Suppressor macrophage treated with lipopolysaccharide for 1 hour (primary cell): ENCODE results near the gene ING5.
"Not testable (repeated sequence)": the region's sequence is repeated elsewhere in the genome, so short reads cannot be mapped to it uniquely, and the experiment has no call there.

Source experiments
- DNase-seq, 3 donors: peaks; one replicate each; pipeline ENCODE4 v3.0.0-alpha.2; 2020 to 2022

Gene ING5

DNA sequence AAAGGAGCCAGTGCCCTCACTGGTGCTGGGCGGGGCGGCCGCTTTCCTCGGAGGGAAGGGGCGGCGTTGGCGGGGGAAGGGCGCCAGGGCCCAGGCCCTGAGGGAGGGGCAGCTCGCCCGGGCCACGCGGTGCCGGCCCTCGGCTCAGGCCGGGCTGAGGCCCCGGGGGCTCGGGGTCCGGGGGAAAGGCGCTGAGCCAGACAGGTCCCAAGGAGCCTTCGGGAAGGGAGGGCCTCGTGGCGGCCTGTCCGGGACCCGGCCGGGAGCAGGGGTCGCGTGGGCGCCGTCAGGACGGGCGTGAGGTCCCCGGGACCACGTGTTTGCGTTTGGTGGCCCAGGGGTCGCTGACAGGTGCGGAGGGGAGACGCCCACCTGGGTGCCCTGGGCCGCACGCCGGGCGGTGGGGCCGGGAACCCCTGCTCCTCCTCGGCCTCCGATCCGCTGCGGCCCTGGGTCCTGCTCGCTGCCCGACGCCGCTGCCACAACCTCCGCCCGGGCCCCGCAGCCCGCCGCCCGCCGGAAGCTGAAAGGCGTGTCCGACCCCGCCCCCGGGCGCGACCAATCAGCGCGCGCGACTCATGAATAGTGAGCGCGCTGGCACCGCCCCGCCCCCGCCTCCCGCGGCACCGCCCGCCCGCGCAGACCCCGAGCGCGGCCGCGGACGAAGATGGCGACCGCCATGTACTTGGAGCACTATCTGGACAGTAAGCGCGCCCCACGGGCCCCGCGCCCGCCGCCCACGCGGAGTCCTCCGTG, at the start of gene ING5:
Gene ING5 (plus strand): TSS at position 641 of the 756 bp plus-strand sequence. CDS start 27 bp downstream, at position 668.
- peak; percentile 96 to 100 (median 98) for DNase-seq

DNA sequence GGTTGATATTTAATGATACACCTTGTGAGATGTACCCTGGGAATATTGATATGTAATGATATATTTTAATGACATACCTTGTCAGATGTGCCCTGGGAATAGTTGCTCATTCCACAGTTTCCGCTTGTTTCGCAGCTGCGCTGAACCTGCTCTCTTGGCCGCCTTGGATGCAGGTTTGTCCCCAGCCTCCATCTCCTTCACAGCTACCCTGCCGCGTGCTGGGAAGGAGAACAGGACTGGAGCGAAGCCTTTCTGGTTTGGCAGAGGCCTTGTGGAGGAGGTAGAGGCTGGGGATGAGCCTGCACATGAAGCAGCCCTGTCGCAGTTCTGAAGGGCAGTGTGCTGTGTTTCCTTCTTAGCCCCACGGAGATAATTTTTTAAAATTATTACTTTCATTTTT, 49.7 kb upstream of the ING5 start:
- no peak for DNase-seq

DNA sequence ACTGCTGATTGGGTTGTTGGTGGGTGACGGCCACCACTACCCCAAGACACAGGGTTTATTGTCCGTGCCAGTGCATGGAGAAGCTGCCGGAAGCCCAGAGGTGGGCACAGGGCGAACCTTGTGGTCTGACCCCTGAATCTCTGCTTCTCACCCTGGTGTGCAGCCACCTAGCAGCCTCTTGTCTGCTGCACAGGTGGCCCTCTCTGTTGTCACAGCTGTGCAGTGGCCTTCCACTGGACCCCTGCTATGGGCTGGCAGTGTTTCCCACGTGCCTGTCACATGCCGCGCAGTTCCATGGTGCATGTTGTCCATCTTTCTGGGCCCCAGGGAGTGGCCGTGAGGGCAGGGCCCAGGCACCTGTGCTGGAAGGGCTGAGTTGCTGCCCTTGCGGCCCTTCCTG, 49.1 kb upstream of the ING5 start:
- DNase-seq, result no peak

DNA sequence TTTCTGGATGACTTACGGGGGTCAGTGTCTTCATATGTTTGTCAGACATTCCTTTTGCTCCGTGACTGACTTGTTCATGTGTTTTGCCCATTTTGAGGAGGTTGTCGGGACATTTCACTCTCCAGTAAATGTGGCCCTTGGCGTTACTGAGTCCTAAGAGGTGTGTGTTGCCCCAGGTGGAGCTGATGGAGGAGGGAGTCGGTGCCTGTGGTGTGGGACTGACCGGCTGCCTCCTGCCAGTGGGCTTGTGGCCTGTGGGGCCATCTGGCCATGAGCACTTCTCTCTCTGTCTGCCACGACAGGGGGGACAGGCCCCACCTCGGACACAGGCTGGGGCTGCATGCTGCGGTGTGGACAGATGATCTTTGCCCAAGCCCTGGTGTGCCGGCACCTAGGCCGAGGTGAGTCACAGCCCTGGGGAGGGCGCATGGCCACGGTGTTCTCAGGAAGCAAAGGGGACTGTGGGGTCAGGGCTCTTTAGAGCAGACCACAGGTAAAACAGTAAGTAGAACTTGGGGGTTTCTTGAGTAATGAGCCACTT, 48.6 kb upstream of the ING5 start:
- DNase-seq, result no peak

DNA sequence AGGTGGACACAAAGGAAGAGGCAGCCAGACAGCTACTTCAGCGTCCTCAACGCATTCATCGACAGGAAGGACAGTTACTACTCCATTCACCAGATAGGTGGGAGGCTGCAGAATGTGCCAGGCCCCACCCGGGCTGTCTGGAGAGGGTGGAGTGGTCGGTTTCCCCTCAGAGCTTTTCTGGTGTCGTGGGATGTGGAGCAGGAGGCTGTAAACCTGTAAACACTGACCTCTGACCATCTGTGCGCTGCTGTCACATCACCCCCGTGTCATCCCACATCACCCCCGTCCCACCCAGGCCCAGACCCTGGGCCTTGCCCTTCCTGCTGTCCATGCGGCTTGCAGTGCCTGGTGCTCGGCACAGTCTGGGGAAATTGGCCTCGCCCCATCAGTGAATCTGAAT, 47.3 kb upstream of the ING5 start:
- DNase-seq, result no peak

DNA sequence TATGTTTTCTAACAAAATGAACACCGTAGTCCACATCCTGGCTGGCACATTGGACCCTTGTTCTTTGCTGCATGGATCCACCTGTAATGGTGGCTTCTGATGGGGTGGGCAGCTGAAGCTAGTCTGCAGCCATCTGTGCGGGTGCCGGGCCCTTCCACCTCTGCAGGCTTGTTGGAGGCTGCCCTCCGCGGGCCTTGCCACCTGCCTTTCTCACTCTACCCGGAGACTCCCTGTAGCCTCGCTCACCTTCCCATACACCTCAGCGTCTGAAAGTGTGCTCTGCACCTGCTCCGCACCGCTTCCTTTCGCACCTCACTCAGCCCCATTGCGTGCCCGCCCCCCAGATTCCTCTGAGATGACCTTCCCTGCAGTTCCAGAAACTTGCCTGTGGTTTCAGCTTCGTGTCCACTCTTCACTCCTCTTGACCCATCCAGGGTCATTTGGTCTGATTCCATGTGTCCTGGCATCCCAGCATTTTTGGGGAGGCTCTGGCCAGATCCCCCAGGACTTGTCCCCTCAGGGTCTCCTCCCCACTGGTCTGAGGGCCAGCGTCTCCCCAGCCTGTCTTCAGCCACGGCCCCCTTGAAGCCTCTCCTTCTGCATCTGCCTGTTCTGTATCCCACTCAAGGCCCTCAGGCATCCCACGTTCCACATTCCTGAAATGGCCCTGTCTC, 46.2 kb upstream of the ING5 start:
- DNase-seq, result no peak

DNA sequence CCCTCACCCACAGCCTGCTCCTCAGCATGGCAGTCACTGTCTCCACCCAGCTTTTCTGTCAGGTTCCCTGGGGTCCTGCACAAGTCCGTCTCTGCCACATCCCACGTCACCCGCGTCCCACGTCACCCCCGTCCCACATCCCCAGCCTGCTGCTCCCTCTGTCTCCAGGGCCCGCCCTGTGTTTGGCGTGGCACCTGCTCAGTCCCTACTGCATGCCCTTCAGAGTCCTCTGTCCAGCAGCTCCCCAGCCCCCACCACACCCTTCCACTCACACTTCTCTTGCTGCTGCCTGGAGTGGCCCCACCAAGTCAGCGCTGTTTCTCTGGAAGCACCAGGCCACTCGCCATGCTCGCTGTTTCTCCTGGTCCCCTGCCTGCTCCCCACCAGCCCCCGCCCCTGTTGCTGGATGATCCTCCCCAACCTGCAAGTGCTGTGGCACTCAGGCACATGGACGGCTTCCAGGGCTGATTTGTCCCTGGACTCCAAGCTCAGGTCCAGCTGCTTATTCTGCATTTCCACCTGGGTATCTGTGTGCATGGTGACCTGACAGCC, 45.6 kb upstream of the ING5 start:
- no peak for DNase-seq

DNA sequence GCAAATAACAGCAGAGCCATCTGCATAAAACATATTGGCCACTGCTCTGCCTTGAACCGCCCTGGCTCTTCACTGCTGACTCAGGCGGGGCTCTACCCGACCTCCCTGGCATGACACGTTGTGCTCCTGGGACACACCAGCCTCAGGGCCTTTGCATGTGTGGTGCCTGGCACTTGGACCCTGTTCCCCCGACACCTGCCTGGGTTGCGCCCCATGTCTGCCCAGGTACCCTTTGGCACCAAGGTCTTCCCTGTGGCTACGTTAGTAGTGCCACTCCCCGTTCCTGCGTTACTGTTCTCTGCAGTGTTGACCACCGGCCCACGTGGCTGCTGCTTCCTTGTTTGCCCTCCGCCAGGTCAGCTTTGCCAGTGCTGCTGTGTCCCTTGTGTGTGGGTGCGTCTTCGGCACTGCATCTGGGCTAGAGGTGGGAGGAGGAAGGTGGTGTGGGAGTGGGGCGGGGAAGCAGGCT, 44.0 kb upstream of the ING5 start:
- DNase-seq, result no peak

DNA sequence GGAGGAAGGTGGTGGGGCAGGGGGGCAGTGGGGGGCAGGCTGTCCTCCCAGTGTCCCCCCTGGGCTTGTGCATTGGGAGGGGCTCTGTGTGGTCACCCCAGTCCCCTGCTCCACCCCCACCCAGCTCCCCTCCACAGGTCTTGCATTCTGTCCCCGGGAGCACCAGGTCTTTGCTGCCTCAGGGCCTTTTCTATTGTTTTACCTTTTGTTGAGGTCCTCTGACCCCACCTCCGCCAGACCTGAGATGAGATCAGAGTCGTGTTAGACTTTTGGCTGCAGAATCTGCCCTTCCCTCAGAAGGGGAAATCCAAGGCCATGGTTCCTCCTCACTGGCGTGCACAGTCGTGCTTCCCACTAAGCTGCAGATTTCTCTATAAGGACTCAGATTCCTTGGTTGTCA, 43.5 kb upstream of the ING5 start:
- DNase-seq, result peak in 1 of 3 donors; percentile 7

DNA sequence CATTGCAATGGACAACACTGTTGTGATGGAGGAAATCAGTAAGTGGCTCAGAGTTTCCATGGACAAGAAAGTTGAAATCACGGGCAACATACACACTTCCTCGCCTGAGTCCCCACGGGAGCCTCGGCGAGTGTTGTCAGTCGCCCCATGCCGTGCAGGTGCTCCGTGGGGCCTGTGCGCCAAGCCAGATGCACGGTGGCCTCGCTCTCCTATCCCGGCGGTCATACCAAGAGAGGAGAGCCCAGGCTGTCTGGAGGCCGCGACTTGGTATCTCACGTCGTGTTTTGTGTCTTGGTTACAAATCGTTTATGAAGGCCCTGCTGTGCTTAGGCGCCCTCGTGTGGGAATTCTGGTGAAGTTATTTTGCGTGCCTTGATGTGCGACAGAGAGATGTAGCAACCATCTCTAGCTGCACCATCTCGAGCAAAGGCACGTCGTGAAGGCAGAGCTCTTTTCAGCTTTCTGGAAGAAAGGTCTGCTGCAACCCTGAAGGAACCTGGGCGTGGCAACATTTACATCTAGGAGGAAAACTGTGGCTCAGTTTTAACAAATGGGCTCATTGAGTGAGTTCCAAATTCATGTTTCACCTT, 42.6 kb upstream of the ING5 start:
- DNase-seq, result peak; percentile 52 to 58 (median 53)

DNA sequence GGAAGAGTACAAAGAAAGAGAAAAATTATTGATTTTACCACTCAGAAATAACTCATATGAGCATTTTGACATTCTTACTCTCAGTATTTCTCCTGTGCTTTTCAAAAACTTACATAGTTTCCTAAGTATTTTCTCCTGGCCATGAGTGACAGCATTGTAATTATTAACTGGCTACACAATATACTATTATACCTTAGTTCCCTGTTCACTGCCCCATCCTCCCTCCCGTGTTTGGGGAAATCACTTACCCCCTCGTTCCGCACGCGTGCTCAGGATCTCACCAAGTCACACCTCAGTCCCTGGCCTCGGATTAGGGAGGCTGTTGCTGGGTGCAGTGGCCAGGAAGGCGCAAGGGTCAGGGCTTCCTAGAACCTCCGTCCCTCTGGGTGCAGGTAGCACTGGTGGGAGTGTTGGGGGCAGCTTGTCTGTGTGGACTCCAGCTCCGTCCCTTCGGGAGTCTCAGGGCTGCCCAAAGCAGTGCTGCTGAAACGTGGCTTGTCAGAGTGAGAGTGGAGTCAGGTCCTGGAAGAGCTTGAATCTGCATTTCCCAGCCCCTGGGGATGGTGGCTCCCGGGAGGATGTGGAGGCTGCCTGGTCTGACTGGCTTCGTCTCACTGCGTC, 41.1 kb upstream of the ING5 start:
- no peak for DNase-seq

DNA sequence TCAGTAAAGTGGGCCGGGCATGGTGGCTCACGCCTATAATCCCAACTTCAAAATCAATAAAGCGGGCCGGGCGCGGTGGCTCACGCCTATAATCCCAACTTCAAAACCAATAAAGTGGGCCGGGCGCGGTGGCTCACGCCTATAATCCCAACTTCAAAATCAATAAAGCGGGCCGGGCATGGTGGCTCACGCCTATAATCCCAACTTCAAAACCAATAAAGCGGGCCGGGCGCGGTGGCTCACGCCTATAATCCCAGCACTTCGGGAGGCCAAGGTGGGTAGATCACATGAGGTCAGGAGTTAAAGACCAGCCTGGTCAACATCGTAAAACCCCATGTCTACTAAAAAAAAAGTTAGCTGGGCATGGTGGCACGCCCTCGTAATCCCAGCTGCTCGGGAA, 39.1 kb upstream of the ING5 start:
- not testable (repeated sequence) for DNase-seq

DNA sequence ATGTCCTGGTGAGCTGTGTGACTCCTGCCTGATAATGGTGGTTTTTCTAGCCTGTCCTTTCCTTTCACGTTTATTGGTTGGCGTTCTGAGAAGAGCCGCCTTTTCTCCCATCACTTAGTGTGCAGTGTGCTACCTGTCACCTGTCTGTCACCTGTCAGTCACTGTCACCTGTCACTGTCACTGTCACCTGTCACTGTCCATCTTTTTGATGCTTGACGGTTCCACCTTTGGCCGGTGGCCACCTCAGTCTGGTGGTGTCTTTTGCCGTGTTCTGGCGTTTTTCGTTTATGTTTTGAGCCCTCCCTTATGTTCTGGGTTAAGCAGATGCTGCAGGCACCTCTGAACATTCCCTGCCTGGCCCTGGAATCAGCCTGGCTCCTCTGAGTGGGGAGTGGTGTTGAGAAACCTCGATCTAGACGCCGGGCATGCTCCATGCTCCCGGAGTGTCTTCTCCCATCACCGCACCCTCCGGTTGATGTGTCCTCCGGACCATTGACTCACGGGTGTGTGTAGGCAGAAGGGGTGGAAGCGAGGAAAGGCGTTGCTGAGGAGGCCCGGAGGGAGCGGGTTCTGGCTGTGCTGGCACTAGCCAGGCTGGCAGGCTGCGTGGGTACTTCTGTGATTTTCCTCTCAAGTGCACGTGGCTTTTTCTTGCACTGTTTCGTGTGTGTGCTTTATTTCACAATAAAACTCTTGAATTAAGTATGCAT, 36.0 kb upstream of the ING5 start:
- no peak for DNase-seq

DNA sequence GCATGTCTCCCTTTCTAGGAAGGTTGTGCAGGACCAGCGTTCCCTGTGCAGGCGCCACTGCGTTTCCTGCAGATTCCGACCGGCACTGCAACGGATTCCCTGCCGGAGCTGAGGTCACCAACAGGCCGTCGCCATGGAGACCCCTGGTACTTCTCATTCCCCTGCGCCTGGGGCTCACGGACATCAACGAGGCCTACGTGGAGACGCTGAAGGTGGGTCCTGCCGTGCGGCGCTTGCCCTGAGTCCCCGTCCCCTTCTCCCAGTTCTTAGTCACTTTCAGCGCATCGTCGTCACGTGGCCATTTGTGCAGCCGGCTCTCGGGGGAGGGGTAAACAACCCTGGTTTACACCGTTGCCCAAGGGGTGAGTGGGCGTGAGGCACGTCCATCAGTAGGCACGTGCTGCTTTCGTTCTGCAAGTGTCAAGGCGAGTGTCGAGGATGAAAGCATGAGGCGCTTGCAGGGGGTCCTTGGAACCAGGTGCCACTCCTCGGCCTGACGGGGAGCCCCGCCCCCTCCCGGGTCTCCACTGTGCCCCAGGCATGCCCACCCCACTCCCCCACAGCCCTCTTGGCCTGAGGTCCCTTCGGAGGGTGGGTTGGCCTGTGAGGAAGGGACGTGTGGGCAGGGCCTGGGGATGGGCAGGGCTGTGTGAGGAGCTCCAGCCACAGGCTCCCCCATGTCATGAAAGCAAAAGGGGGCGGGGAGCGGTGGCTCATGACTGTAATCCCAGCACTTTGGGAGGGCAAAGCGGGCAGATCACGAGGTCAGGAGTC, 35.0 kb upstream of the ING5 start:
- DNase-seq, result no peak

DNA sequence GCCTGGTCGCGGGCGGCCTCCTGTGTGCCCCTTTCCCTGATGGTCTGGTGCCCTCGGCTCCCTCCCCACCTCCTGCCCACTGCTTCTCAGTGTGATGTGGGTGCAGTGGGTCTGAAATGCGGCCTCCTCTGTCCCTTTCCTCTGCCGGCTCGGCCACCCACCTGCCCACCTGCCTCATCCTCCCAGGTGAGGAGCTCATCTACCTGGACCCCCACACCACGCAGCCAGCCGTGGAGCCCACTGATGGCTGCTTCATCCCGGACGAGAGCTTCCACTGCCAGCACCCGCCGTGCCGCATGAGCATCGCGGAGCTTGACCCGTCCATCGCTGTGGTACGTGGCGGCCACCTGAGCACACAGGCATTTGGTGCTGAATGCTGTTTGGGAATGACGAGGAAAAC, 33.5 kb upstream of the ING5 start:
- no peak for DNase-seq

DNA sequence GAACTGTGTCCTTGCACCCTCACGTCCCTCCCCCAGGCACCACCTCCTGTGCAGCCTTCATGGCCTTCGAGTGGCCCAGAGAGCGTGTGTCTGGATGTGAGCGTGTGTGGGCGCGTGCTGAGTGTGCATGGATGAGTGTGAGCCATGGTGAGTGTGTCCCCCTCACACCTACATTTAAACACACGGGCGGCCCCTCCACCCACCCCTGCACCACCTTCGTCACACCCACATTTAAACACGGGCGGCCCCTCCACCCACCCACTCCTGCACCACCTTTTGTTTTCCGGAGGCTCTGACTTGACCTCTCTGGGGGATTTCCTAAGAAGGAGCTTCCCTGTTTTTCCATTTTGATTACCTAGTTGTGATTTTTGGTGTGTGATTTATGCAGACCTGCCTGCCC, 33.0 kb upstream of the ING5 start:
- no peak for DNase-seq

DNA sequence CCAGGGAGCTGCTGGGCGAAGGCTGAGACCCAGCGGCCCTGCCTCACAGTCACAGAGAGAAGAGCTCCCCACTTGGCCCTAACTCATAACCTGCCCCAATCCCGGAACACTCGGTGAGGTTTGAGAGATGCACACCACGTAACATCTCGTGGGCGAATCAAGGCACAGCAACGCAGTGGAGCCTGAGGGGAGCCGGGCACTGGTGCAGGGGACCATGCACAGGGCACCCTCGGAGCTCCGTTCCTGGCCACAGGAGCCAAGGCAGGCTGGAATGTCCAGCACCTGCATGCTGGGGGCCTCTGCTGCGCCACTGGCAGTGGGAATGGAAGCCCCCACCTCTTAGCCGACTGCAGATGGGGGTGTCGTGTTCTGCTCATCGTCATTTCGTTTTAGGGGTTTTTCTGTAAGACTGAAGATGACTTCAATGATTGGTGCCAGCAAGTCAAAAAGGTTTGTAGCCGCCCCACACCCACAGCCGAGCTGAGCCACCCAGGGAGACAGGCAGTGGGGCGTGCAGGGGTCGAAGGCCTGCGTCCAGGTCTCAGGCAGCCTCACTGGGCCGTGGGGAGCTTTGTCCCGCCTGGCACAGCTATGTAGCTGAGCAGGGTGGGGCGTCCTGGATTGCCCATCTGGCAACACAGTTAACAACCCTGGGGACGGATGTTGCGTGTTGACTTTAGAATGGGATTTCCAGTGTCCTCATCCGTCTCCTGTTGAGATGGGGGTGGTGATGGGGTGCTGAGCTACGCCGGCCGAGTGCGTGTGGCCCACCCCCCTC, 31.3 kb upstream of the ING5 start:
- no peak for DNase-seq

DNA sequence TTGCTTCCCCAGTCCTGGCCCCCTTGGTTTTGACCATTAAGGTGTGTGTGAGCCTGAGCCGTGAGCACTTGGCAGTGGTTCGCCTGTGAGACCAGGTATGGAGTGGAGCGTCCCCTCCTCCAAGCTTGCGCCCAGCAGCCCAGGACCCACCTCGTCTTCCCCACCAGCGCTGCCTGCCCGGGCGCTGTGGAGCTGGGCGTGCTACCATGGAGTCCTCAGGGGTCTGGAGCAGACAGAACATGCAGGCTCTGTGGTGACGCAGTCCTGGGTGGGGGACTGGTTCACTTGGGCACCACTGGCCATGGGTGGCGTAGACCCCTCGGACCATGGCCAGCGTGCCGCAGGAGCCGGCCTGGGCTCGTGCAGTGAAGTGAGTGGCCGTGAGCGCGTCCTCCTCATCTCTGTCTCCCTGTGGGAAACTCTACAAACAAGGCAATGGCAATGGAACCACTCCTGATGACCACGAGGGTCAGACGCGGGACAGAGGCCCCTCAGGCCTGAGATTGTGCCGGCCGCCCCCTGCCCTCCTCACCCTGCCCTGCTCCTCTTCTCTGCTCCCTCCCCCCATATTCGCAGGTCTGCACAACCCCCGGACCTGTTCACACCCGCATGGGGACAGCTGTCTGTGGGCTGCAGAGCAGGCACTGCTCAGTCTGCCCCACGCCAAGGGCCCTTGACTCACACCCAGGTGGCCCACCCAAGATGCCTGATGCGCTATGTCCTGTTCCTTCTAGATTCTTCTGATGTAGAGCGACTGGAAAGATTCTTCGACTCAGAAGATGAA, 30.2 kb upstream of the ING5 start:
- DNase-seq, result no peak

DNA sequence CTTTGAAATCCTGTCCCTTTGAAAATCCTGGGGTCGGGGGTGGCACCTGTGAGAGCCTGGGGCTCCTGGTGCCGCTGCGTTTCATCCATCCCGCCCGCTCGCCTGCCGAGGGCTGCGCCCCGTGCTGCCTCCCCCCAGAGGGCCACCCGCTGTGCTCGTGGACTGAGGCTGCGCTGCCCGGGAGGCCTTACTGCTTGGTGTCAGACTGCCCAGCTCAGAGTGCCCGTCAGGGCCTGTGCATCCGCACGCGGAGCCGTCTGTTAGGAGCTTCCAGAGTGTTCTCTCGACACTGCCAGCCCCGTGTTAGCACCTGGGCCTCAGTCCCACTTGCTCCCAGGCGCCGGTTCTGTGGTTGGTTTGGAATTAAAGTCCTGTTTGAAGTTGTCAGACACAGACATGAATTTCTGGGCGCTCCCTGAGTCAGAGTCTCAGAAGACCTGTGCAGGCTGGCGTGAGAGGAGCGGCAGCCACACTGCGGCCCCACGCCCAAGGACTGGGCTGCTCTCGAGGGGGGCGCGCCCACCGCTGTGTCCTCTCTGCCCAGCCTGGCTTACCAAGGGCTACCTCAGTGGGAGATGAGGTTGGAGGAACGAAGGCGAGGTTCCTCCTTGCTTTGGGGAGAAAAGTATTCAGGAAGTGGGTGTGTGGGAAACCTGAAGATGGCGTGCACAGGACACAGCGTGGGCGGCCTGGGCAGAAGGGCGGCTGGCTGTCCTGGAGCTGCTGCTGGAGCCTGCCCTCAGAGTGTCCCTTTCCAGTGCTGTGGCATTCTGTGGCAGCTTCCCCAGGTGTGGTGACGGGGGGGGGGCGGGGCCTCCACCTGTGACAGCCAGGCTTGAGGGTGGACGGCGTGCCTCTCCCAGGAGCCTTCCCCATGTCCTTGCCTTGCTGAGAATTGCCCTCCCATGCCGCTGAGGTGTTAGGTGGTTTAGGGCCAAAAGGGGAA, 29.3 kb upstream of the ING5 start:
- peak in 1 of 3 donors; percentile 4 for DNase-seq
